ENCODE measurements around the gene ATG10. TPM values are rescaled to one million over a fixed set of nuclear protein-coding genes. Genes with fewer than 3 reads are reported as not detected.
"Not testable (repeated sequence)": the region's sequence is repeated elsewhere in the genome, so short reads cannot be mapped to it uniquely, and the experiment has no call there.

Gene ATG10
- total RNA-seq, 1 experiment from 2014 or later, result 7.6 TPM

DNA sequence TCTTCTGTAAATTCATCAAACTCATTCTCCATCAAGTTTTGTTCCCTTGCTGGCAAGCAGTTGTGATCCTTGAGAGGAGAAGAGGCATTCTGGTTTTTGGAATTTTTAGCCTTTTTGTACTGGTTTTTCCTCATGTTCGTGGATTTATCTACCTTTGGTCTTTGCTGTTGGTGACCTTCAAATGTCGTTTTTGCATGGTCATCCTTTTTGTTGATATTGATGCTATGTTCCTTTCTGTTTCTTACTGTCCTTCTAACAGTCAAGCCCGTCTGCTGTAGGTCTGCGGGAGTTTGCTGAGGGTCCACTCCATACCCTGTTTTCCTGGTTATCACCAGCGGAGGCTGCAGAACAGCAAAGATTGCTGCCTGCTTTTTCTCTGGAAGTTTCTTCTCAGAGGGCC, 165.4 kb downstream of the ATG10 start:
- peaks cover 21 to 51% (median 23%) of the 10 kb centered on the region in 3 experiments for H3K36me3 Mint-ChIP-seq (ENCODE audit: insufficient read depth in 1 of 3, low read depth in 3 of 3)
- H3K27ac ChIP-seq (ENCODE audit: insufficient read length, low read depth, low read length), result no peak overlapping the region

GRCh38 chr5:82139837-82140236, 168.0 kb downstream of the ATG10 start:
- not testable (repeated sequence) for H2BK12ac ChIP-seq (ENCODE audit: insufficient read length, low read depth, low read length); H3T11ph ChIP-seq (ENCODE audit: low read length); H3K9me3 ChIP-seq (ENCODE audit: control insufficient read depth, low read depth, low read length); H3K23ac ChIP-seq (ENCODE audit: insufficient read length, low read depth, low read length); H3K14ac ChIP-seq (ENCODE audit: insufficient read depth, low read length); H3K27me3 ChIP-seq (ENCODE audit: insufficient read depth, low read length); H3K27ac Mint-ChIP-seq; H3K9ac ChIP-seq (ENCODE audit: extremely low read depth, insufficient read length, low read length); H2BK15ac ChIP-seq (ENCODE audit: low read depth, low read length); H4K20me1 ChIP-seq (ENCODE audit: control insufficient read depth, insufficient read depth, insufficient read length); H2BK120ac ChIP-seq (ENCODE audit: low read depth, low read length, poor library complexity, severe bottlenecking); DNase-seq; H3K4ac ChIP-seq (ENCODE audit: low read depth, low read length); H3K79me1 ChIP-seq (ENCODE audit: insufficient read depth, low read depth, low read length, poor library complexity, severe bottlenecking); H3K23me2 ChIP-seq (ENCODE audit: insufficient read length, low read depth, low read length, poor library complexity, severe bottlenecking); H2BK5ac ChIP-seq (ENCODE audit: insufficient read length, low read length); H3K4me1 Mint-ChIP-seq; H3K56ac ChIP-seq (ENCODE audit: insufficient read length, low read depth, low read length); H3K4me2 ChIP-seq (ENCODE audit: insufficient read depth, insufficient read length, low read length); H4K5ac ChIP-seq (ENCODE audit: insufficient read length, low read depth, low read length); H2AK5ac ChIP-seq (ENCODE audit: insufficient read length, low read length); H3K18ac ChIP-seq (ENCODE audit: insufficient read length, low read depth, low read length); H2BK20ac ChIP-seq (ENCODE audit: low read depth, low read length, poor library complexity, severe bottlenecking); H3K27ac ChIP-seq (ENCODE audit: insufficient read length, low read depth, low read length); H3K4me1 ChIP-seq (ENCODE audit: insufficient read depth, low read length); H4K8ac ChIP-seq (replicated peaks; ENCODE audit: insufficient read length, low read depth, low read length); H3K27me3 Mint-ChIP-seq (ENCODE audit: low read depth); H3K4me3 Mint-ChIP-seq; H2AFZ ChIP-seq (ENCODE audit: low read length); H4K91ac ChIP-seq (ENCODE audit: insufficient read length, low read depth, low read length); H3K79me2 ChIP-seq (ENCODE audit: insufficient read depth, low read length)
- Mint-ChIP-seq H3K9me3 (peaks cover 28 to 29% of the 10 kb centered on the region in 2 experiments), H3K36me3 (ENCODE audit: insufficient read depth in 1 of 3, low read depth in 3 of 3) (peaks cover 19 to 40% (median 23%) of the 10 kb centered on the region in 3 experiments)
- WGBS (ENCODE audit: extremely low coverage, insufficient read length, low lambda C conversion rate), result no CpG with 5 or more reads among the region's 33 CpGs

More for the DNA sequence above, 165.4 kb downstream of the ATG10 start:
- Histone ChIP-seq H4K91ac (ENCODE audit: insufficient read length, low read depth, low read length) (no peak overlapping the region), H4K5ac (ENCODE audit: insufficient read length, low read depth, low read length) (no peak overlapping the region), H3K56ac (ENCODE audit: insufficient read length, low read depth, low read length) (no peak overlapping the region), H3K4me1 (ENCODE audit: insufficient read depth, low read length) (no peaks in the 10 kb centered on the region), H3K23ac (ENCODE audit: insufficient read length, low read depth, low read length) (no peak overlapping the region), H3K4me2 (ENCODE audit: insufficient read depth, insufficient read length, low read length) (no peak overlapping the region), H4K8ac (replicated peaks; ENCODE audit: insufficient read length, low read depth, low read length) (no peak overlapping the region), H3K18ac (ENCODE audit: insufficient read length, low read depth, low read length) (no peak overlapping the region), H2BK5ac (ENCODE audit: insufficient read length, low read length) (no peak overlapping the region), H4K20me1 (ENCODE audit: control insufficient read depth, insufficient read depth, insufficient read length) (no peaks in the 10 kb centered on the region), H2BK120ac (ENCODE audit: low read depth, low read length, poor library complexity, severe bottlenecking) (no peak overlapping the region), H3T11ph (ENCODE audit: low read length) (no peak overlapping the region), H3K23me2 (ENCODE audit: insufficient read length, low read depth, low read length, poor library complexity, severe bottlenecking) (no peaks in the 10 kb centered on the region), H2BK20ac (ENCODE audit: low read depth, low read length, poor library complexity, severe bottlenecking) (no peak overlapping the region), H3K4ac (ENCODE audit: low read depth, low read length) (no peak overlapping the region), H2BK12ac (ENCODE audit: insufficient read length, low read depth, low read length) (no peak overlapping the region), H3K14ac (ENCODE audit: insufficient read depth, low read length) (no peak overlapping the region), H3K9ac (ENCODE audit: extremely low read depth, insufficient read length, low read length) (no peak overlapping the region), H2AFZ (ENCODE audit: low read length) (no peak overlapping the region), H3K9me3 (ENCODE audit: control insufficient read depth, low read depth, low read length) (no peaks in the 10 kb centered on the region), H2AK5ac (ENCODE audit: insufficient read length, low read length) (no peak overlapping the region), H2BK15ac (ENCODE audit: low read depth, low read length) (no peak overlapping the region), H3K79me1 (ENCODE audit: insufficient read depth, low read depth, low read length, poor library complexity, severe bottlenecking) (no peaks in the 10 kb centered on the region), H3K79me2 (ENCODE audit: insufficient read depth, low read length) (no peaks in the 10 kb centered on the region), H3K27me3 (ENCODE audit: insufficient read depth, low read length) (no peaks in the 10 kb centered on the region)
- Mint-ChIP-seq H3K9me3 (peaks cover 31 to 35% of the 10 kb centered on the region in 2 experiments), H3K27ac (no peak overlapping the region), H3K27me3 (ENCODE audit: low read depth) (no peaks in the 10 kb centered on the region), H3K4me3 (no peak overlapping the region), H3K4me1 (no peaks in the 10 kb centered on the region)
- no peak for DNase-seq
- no CpG with 5 or more reads among the region's 5 CpGs for WGBS (ENCODE audit: extremely low coverage, insufficient read length, low lambda C conversion rate)
- TF ChIP-seq CTCF (conservative IDR thresholded peaks at IDR 0.05), result no peak

Data from H9 (cell line).